Choroid plexus epithelial cell (primary cell): ENCODE measurements around the gene TPRG1.

Experiments used
- DNase-seq: peaks from one replicate; pipeline ENCODE4 v3.0.0-alpha.2; 2010; ENCODE audit warnings: low read depth
- H3K4me3 ChIP-seq: 2 replicates; pipeline ENCODE4 v1.5.1; 2011; ENCODE audit warnings: low read depth, mild to moderate bottlenecking, control low read depth, low read length, moderate library complexity
- TF ChIP-seq, protein P1 (sequence below): conservative IDR thresholded peaks from 2 replicates; pipeline ENCODE4 v1.5.1; 2011; ENCODE audit warnings: low read depth, mild to moderate bottlenecking, control low read depth, inconsistent platforms, low read length, moderate library complexity

The TPRG1 gene

DNA sequence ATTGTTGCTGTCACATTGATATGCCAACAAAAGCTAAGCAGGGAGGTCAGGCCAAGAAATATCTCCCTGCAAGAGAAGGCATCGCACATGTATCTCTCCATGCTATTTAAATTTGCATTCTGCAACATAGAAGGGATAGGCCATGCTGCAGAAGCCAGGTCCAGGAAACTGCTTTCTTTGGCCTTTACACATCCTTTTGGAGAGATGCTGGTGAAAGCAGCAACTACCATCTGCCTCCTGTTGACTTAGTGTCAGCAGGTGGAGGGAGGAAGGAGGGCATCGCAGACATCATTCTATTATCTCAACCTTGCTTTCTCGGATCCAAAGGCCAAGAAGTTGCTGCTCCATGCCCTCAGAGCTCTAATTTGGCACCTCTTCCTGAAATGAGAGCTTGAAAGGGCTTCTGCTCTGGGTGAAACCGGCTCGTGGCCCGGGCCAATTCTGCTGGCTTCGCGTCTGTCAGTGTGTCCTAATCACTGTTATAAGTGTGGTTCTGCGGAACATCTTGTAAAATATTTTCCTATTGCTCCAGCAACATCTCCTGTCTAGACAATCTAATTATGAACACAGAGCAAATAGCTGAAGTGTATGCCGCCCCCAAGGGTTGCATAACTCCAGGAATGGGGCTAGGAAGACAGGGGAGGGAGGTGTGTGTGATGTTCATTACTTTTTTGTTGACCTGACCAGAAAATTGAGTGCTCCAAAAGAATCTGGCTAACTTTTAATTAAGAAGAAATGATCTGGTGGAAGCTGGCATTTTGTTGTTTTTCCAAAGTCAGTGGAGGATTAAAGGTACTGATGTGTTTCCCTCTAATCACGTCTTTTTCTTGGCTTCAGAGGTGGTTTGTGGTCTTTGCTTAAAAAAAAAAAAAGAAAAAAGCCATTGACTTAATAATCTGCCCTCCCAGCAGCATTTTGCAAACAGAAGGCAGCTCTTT is 89.1 kb downstream of the TPRG1 start:
- no peak for DNase-seq
- H3K4me3 ChIP-seq = no peak overlapping the region
- TF ChIP-seq, protein P1, sequence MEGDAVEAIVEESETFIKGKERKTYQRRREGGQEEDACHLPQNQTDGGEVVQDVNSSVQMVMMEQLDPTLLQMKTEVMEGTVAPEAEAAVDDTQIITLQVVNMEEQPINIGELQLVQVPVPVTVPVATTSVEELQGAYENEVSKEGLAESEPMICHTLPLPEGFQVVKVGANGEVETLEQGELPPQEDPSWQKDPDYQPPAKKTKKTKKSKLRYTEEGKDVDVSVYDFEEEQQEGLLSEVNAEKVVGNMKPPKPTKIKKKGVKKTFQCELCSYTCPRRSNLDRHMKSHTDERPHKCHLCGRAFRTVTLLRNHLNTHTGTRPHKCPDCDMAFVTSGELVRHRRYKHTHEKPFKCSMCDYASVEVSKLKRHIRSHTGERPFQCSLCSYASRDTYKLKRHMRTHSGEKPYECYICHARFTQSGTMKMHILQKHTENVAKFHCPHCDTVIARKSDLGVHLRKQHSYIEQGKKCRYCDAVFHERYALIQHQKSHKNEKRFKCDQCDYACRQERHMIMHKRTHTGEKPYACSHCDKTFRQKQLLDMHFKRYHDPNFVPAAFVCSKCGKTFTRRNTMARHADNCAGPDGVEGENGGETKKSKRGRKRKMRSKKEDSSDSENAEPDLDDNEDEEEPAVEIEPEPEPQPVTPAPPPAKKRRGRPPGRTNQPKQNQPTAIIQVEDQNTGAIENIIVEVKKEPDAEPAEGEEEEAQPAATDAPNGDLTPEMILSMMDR = no peak

DNA sequence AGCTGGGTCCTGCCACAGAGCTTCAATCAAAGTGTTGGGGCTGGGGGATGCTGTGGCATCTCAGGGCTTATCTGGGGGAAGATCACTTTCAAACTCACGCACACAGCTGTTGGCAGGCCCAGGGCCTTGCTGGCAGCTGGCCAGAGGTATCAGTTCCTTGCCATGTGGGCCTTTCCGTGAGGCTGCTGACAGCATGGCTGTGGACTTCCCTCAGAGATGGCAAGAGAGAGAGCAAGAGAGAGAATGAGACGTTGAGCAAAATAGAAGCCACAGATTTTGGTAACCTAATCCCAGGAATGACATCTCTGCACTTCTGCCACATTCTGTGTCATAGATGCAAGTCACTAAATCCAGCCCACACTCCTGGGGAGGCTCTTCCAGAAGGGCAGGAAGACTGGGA is 91.0 kb downstream of the TPRG1 start:
- no peak for DNase-seq
- TF ChIP-seq, protein P1 = no peak
- H3K4me3 ChIP-seq = no peak overlapping the region

DNA sequence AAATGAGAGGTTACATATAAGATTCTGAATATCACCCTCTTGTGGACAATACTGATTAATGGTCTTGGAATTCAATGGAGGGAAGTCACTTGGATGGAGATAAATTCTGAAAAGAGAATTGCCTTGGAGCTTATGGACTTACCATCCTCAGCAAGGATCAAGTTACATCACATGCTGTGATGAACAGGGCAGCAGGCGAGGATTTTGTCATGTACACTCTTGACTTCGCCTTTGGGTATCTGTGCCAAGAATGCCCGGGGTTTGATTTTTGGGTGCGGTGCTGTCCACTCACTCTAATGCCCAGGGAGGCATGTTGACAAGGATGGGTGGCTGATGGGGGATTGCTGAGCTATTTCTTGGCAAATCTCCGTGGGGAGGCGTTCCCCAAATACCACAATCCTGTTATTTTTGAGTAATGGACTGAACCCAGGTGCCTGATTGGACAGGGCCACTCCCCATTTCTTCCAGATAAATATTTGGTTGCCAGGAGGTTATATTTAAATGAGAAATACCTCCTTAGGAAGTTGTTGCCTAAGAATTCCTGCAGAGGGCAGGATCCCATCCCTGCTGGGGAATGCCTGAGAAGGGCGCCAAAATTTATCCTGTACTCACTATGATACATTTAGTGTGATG is 96.3 kb downstream of the TPRG1 start:
- DNase-seq = peak; percentile 49
- TF ChIP-seq, protein P1 = peak; percentile 45
- no peak overlapping the region for H3K4me3 ChIP-seq

DNA sequence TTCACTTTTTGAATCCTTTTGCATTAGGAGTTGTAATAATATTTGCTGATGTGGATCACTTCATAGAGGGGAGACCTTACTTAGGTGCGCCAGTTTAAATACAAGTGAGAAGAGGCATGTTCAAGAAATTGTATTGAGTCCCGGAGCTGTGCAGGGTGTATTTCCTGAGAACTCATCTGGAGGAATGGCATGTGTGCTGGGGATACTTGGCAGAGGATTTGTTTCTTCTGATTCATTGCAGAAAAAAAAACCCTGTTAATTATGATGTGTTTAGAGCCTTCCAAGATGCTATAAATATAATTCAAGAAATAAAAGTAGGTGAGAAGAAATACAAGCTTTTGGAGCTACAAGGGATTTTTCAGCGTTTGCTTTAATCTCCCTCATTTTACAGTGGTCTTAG is 97.6 kb downstream of the TPRG1 start:
- no peak for DNase-seq
- TF ChIP-seq, protein P1 = no peak

DNA sequence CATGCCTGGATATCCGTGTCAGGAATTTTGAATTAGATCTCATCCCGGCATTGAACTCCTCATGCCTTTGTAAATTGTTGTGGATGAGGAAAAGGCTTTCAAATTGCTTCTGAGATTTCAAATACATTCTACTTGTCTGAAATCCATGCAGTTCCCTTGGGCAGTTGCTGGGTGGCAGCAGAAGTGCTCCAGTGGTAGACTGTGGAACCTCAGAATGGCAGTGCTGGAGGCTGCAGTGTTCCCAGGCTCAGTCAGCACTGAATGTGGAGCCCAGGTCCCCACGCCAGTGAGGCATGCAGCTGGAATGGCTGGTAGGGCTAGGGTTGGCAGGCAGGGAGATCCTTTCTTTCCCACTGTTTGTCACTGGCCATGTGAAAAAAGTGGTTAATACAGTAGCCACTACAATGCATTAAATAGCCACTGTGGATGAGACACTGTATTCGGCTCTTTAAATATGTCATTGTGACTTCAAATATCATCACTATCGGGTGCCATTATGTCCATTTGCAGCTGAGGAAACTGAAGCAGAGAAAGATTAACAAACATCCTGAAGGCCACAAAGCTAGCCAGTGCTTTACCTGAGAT is 98.6 kb downstream of the TPRG1 start:
- TF ChIP-seq, protein P1 = peak; percentile 92
- no peak overlapping the region for H3K4me3 ChIP-seq
- DNase-seq = peak; percentile 89

More for the DNA sequence above, 97.6 kb downstream of the TPRG1 start:
- H3K4me3 ChIP-seq = no peak overlapping the region

DNA sequence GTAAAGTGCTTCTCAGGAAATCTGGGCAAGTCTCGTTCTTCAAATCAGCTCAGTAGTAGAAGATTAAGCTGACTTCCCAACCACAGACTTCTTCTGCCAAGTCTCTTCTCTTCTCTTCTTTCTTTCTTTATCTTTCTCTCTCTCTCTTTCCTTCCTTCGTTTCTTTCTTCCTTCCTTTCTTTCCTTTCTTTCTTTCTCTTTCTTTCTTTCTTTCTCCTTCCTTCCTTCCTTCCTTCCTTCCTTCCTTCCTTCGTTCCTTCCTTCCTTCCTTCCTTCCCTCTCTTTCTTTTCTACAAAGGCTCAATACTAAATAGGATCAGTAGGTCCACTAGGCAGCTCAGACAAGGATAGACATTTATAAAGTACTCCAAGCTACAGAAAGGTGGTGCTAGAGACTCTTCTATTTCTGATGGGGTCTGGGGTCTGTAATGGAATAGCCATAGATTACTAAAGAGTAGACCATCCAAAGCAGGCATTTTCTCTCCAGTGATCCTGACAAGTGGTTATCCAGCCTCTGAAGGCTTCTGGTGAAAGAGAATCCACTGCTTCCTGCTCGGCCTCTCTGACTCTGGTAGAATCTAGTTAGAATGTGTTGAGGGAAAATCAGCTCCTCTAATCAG is 100.8 kb downstream of the TPRG1 start:
- TF ChIP-seq, protein P1 = peak; percentile 57
- peak; percentile 34 for DNase-seq
- H3K4me3 ChIP-seq = no peak overlapping the region
